ENCODE data around the gene TM9SF1. TPM values are rescaled to one million over a fixed set of nuclear protein-coding genes. Genes with fewer than 3 reads are reported as not detected.

Gene TM9SF1
- total and polyA plus RNA-seq, 2 of the 13 experiments (the other 11 are each of a cell fraction or from before 2014, with no cell fraction given): 83.2 to 110 TPM

DNA sequence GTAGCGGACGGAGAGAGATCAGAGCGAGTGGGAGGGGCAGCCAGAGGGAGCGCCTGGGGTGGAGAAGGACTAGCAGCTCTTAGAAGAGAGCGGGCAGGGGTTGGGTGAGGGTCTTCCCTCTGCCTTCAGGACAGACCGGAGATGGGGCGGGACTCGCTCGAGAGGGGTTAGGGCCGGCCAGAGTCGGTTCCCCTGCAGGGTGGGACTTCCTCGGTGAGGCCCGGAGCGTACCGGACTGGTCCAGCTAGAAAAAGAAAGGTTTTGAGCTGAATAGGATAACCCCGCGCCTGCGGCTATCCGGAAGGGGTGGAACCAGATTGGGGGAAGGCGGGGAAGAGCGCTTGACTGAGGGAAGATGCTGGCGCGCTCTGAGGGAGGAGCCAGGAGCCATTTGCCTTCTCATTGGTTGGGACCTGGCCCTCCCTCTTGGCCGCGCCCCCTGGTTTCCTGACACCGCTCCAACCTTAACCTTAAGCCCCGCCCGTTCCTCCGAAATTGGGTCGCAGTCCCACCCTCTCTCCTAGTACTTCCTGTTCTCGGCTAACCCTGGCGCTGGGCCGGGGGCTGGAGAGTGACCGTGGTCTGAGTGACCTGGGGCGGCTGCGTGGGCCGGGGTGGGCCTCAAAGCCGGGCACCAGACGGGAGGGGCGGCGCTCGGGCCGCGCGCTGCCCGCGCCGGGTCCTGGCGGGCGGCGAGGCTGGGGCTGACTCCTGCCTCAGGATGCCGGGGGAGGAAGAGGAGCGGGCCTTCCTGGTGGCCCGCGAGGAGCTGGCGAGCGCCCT is 48.1 kb downstream of the TM9SF1 start, which contains the start of gene RNF31 (continued):
- TF ChIP-seq, protein P1, sequence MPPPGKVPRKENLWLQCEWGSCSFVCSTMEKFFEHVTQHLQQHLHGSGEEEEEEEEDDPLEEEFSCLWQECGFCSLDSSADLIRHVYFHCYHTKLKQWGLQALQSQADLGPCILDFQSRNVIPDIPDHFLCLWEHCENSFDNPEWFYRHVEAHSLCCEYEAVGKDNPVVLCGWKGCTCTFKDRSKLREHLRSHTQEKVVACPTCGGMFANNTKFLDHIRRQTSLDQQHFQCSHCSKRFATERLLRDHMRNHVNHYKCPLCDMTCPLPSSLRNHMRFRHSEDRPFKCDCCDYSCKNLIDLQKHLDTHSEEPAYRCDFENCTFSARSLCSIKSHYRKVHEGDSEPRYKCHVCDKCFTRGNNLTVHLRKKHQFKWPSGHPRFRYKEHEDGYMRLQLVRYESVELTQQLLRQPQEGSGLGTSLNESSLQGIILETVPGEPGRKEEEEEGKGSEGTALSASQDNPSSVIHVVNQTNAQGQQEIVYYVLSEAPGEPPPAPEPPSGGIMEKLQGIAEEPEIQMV (CRISPR knock-in tag; IDR thresholded peaks at IDR 0.05; ENCODE audit: low read depth): peak; percentile 33; the same call in 1 of the 2 replicates
- TF ChIP-seq, protein P2, sequence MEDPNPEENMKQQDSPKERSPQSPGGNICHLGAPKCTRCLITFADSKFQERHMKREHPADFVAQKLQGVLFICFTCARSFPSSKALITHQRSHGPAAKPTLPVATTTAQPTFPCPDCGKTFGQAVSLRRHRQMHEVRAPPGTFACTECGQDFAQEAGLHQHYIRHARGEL (CRISPR knock-in tag; IDR thresholded peaks at IDR 0.05): no peak
- peak; percentile 70 for TF ChIP-seq ZNF441 (CRISPR knock-in tag; IDR thresholded peaks at IDR 0.05; ENCODE audit: borderline replicate concordance)
- no peak for TF ChIP-seq ZFYVE20 (CRISPR knock-in tag; IDR thresholded peaks at IDR 0.05; ENCODE audit: borderline replicate concordance, low read depth)
- TF ChIP-seq, protein P3, sequence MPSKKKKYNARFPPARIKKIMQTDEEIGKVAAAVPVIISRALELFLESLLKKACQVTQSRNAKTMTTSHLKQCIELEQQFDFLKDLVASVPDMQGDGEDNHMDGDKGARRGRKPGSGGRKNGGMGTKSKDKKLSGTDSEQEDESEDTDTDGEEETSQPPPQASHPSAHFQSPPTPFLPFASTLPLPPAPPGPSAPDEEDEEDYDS (CRISPR knock-in tag; IDR thresholded peaks at IDR 0.05): peak; percentile 97
- no peak for TF ChIP-seq ZNF589 (CRISPR knock-in tag; conservative IDR thresholded peaks at IDR 0.05)
- peak; percentile 67; the same call in 1 of the 2 replicates for TF ChIP-seq POGZ (CRISPR knock-in tag; IDR thresholded peaks at IDR 0.05)
- TF ChIP-seq TP53 (CRISPR knock-in tag; conservative IDR thresholded peaks at IDR 0.05): peak; percentile 77
- peak; percentile 48 for TF ChIP-seq KLF6 (CRISPR knock-in tag; IDR thresholded peaks at IDR 0.05)
- TF ChIP-seq LBX2 (CRISPR knock-in tag; IDR thresholded peaks at IDR 0.05; ENCODE audit: borderline replicate concordance): peak; percentile 86; the same call in 1 of the 2 replicates
- TF ChIP-seq HDAC1 (CRISPR knock-in tag; IDR thresholded peaks at IDR 0.05): no peak
- peak; percentile 38 for TF ChIP-seq MEIS1 (CRISPR knock-in tag; IDR thresholded peaks at IDR 0.05; ENCODE audit: borderline replicate concordance)
- TF ChIP-seq TRIM24 (CRISPR knock-in tag; IDR thresholded peaks at IDR 0.05): no peak
- no peak; the same call in 1 of the 2 replicates for TF ChIP-seq KIAA2018 (CRISPR knock-in tag; IDR thresholded peaks at IDR 0.05; ENCODE audit: borderline replicate concordance)
- no peak for TF ChIP-seq PLSCR1 (CRISPR knock-in tag; IDR thresholded peaks at IDR 0.05; ENCODE audit: borderline replicate concordance)
- TF ChIP-seq, protein P4, sequence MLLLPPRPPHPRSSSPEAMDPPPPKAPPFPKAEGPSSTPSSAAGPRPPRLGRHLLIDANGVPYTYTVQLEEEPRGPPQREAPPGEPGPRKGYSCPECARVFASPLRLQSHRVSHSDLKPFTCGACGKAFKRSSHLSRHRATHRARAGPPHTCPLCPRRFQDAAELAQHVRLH (CRISPR knock-in tag; IDR thresholded peaks at IDR 0.05; ENCODE audit: borderline replicate concordance, low read depth): peak; percentile 88
